Smooth muscle cell (in vitro differentiated cells): ENCODE data around the gene TRIM27. TPM values are rescaled to one million over a fixed set of nuclear protein-coding genes. Genes with fewer than 3 reads are reported as not detected.
"Not testable (repeated sequence)": the region's sequence is repeated elsewhere in the genome, so short reads cannot be mapped to it uniquely, and the experiment has no call there.

Experiments
- DNase-seq: peaks from one replicate; lab custom pipeline; 2025; ENCODE audit not compliant: unreplicated experiment; lab: John Stamatoyannopoulos, UW
- H2AFZ ChIP-seq: fragments of 200-600 bp; sonication (generic); 2 replicates; pipeline ENCODE4 v1.6.0; 2016; ENCODE audit warnings: antibody characterized with exemption, low read depth, mild to moderate bottlenecking
- H3F3A ChIP-seq: fragments of 200-600 bp; sonication (generic); 2 replicates; pipeline ENCODE4 v1.6.0; 2017; ENCODE audit warnings: antibody characterized with exemption, low read depth
- H3K27ac ChIP-seq: fragments of 200-600 bp; sonication (generic); 2 replicates; pipeline ENCODE4 v1.5.1; 2016; ENCODE audit warnings: low read depth, mild to moderate bottlenecking
- H3K27me3 ChIP-seq: fragments of 200-600 bp; sonication (generic); 2 replicates; pipeline ENCODE4 v1.6.1; 2016; ENCODE audit warnings: low read depth, mild to moderate bottlenecking
- H3K36me3 ChIP-seq: fragments of 200-600 bp; sonication (generic); 2 replicates; pipeline ENCODE4 v1.5.1; 2016; ENCODE audit warnings: low read depth
- H3K4me1 ChIP-seq: fragments of 200-600 bp; sonication (generic); 2 replicates; pipeline ENCODE4 v1.5.1; 2016; ENCODE audit warnings: low read depth
- H3K4me2 ChIP-seq: fragments of 200-600 bp; sonication (generic); 2 replicates; pipeline ENCODE4 v1.6.0; 2016; ENCODE audit warnings: mild to moderate bottlenecking
- H3K4me3 ChIP-seq: fragments of 200-600 bp; sonication (generic); 2 replicates; pipeline ENCODE4 v1.5.1; 2016; ENCODE audit warnings: mild to moderate bottlenecking
- H3K79me2 ChIP-seq: fragments of 200-600 bp; sonication (generic); 2 replicates; pipeline ENCODE4 v1.6.0; 2016; ENCODE audit warnings: low read depth, mild to moderate bottlenecking
- H3K9ac ChIP-seq: fragments of 200-600 bp; sonication (generic); 2 replicates; pipeline ENCODE4 v1.6.0; 2016; ENCODE audit warnings: low read depth
- H3K9me3 ChIP-seq: fragments of 200-600 bp; sonication (generic); replicated peaks from 2 replicates; pipeline ENCODE4 v1.5.1; 2016; ENCODE audit warnings: low read depth
- H4K20me1 ChIP-seq: fragments of 200-600 bp; sonication (generic); 2 replicates; pipeline ENCODE4 v1.6.0; 2016; ENCODE audit warnings: low read depth
- WGBS: methylation state at CpG from one replicate; pipeline ENCODE4 v1.1.7; 2016; ENCODE audit warnings: low lambda C conversion rate; 5-methylcytosine and 5-hydroxymethylcytosine counted together
- polyA plus RNA-seq: library from polyadenylated mRNA; unstranded; fragments of >200 nt; fragmentation: Nextera tagmentation; extraction: Ambion mirVana; gene quantifications from 2 replicates; pipeline ENCODE4 v1.2.1, GENCODE V29; 2016
- total RNA-seq: library from RNA; depleted of rRNA; stranded (reverse); fragments of >200 nt; gene quantifications from 2 replicates; pipeline ENCODE4 v1.2.3, GENCODE V29; 2014
- TF ChIP-seq, protein P1 (sequence below): fragments of 200-600 bp; sonication (generic); IDR thresholded peaks from 2 replicates; pipeline ENCODE4 v1.5.1; 2017; ENCODE audit warnings: borderline replicate concordance, mild to moderate bottlenecking, antibody characterized with exemption; ENCODE audit not compliant: insufficient read depth, poor library complexity, severe bottlenecking

TRIM27 gene
- total and polyA plus RNA-seq, 2 experiments from 2014 or later: 62.0 to 63.8 TPM

DNA sequence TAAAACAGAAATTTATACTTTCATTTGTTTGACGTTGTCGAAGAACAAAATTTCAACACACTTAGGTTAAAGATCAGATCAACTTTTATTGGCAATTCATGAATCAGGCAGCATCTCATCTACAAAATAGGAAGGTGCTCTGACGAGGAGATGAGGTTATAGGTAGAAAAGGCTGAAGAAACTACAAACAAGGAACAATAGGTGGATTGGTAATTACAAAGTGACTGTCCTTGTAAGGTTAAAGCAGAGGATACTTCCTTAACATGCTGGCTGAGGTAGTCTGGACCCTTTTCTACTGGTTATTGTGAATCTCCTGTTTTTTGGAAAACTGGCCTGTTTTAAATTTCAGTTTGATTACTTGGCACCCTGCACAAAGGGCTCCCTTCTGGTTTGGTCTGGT lies 32.5 kb upstream of the TRIM27 start:
- WGBS: 91% methylated on average over 3 of the region's 3 CpGs
- DNase-seq: no peak
- Histone ChIP-seq H3K27me3 (no peaks in the 10 kb centered on the region), H2AFZ (no peak overlapping the region), H3K36me3 (no peaks in the 10 kb centered on the region), H3K4me3 (no peak overlapping the region), H3K79me2 (no peaks in the 10 kb centered on the region), H3K9ac (no peak overlapping the region), H3K27ac (no peak overlapping the region), H3K4me1 (no peaks in the 10 kb centered on the region), H4K20me1 (no peaks in the 10 kb centered on the region), H3F3A (peaks cover 5% of the 10 kb centered on the region), H3K9me3 (no peaks in the 10 kb centered on the region), H3K4me2 (no peak overlapping the region)
- TF ChIP-seq, protein P1, sequence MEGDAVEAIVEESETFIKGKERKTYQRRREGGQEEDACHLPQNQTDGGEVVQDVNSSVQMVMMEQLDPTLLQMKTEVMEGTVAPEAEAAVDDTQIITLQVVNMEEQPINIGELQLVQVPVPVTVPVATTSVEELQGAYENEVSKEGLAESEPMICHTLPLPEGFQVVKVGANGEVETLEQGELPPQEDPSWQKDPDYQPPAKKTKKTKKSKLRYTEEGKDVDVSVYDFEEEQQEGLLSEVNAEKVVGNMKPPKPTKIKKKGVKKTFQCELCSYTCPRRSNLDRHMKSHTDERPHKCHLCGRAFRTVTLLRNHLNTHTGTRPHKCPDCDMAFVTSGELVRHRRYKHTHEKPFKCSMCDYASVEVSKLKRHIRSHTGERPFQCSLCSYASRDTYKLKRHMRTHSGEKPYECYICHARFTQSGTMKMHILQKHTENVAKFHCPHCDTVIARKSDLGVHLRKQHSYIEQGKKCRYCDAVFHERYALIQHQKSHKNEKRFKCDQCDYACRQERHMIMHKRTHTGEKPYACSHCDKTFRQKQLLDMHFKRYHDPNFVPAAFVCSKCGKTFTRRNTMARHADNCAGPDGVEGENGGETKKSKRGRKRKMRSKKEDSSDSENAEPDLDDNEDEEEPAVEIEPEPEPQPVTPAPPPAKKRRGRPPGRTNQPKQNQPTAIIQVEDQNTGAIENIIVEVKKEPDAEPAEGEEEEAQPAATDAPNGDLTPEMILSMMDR: no peak

DNA sequence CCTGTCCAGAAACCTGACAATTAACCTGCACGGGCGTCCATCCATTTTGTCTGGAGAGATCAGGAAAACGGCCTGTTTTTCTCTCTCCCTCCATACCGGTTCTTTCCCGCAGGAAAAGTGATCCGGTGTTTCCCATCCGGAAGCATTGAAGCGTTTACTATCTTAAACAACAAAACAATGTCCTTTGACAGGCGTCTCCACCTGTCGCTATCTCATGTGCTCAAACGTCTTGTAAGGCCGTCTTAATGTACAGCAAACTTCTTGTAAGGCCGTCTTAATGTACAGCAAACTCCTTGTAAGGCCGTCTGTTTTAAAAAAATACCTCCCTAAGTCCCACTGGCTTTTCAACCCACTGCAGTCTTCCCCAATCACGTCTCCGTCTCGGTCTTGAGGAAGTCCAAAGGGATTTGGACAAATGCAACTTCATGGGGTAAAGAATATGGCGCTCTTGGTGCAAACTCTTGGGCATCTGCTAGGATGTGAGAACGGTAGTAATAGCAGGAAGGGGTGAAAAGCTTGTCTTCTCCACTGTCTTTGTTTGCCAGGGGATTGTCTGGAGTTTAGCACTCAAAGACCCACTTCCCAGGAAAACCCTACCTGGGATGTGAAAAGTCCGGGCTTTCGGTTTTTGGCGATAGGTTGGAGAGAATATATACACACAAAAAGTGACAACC lies 29.9 kb upstream of the TRIM27 start:
- H3K27me3 ChIP-seq: no peaks in the 10 kb centered on the region
- no peaks in the 10 kb centered on the region for H3K36me3 ChIP-seq
- no peaks in the 10 kb centered on the region for H3K79me2 ChIP-seq
- H3K9ac ChIP-seq: peak overlapping the region; percentile 44
- no peak for DNase-seq
- no peaks in the 10 kb centered on the region for H4K20me1 ChIP-seq
- WGBS: 9% methylated on average over 22 of the region's 22 CpGs
- H3K4me1 ChIP-seq: no peaks in the 10 kb centered on the region
- H3K4me3 ChIP-seq: peak overlapping the region; percentile 79
- H3F3A ChIP-seq: peaks cover 5% of the 10 kb centered on the region
- TF ChIP-seq, protein P1: no peak
- no peaks in the 10 kb centered on the region for H3K9me3 ChIP-seq
- peak overlapping the region; percentile 96 for H3K4me2 ChIP-seq
- no peak overlapping the region for H3K27ac ChIP-seq
- H2AFZ ChIP-seq: peak overlapping the region; percentile 100

DNA sequence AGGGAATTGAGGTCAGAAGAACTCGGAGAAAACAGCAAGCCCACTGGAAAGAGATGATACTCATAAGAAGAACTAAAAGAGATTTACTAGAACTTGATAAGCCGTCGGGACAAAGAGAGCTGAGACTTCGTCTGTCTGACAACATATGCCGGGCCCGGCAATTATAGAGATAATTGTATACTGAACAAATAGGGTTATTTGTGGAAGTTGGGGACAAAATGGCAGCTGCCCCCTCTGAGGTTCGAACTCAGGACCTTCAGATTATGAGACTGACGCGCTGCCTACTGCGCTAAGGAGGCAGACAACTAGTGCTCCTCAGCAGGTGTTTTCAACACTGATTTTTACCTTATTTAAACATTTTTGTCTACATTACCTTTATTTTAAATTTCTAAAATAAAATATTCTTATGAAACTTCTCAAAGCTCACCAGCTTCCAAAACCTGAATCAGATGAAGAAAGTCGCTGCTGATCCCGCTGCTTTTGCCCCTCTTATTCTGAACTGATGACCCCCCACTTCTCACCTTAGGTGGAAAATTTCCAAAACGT lies 29.3 kb upstream of the TRIM27 start:
- Histone ChIP-seq H3K9ac (peak overlapping the region; percentile 44), H3K4me1 (no peaks in the 10 kb centered on the region), H3K27ac (no peak overlapping the region), H2AFZ (peak overlapping the region; percentile 100), H3K36me3 (no peaks in the 10 kb centered on the region), H3K79me2 (no peaks in the 10 kb centered on the region), H3F3A (peaks cover 5% of the 10 kb centered on the region), H3K4me2 (peak overlapping the region; percentile 96), H4K20me1 (no peaks in the 10 kb centered on the region), H3K9me3 (no peaks in the 10 kb centered on the region), H3K4me3 (peak overlapping the region; percentile 79), H3K27me3 (no peaks in the 10 kb centered on the region)
- TF ChIP-seq, protein P1: no peak
- WGBS: 10% methylated on average over 13 of the region's 13 CpGs
- no peak for DNase-seq

DNA sequence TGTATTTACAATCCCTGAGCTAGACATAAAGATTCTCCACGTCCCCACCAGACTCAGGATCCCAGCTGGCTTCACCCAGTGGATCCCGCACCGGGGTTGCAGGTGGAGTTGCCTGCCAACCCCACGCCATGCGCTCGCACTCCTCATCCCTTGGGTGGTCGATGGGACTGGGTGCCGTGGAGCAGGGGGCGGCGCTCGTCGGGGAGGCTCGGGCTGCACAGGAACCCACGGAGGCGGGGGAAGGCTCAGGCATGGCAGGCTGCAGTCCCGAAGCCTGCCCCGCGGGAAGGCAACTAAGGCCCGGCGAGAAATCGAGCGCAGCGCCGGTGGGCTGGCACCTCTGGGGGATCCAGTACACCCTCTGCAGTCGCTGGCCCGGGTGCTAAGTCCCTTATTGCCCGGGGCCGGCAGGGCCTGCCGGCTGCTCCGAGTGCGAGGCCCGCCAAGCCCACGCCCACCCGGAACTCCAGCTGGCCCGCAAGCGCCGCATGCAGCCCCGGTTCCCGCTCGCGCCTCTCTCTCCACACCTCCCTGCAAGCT lies 25.9 kb upstream of the TRIM27 start:
- not testable (repeated sequence) for H3K4me3 ChIP-seq, H4K20me1 ChIP-seq, H3K4me1 ChIP-seq, H3K9ac ChIP-seq, H3F3A ChIP-seq, H3K79me2 ChIP-seq, H3K27ac ChIP-seq, H3K4me2 ChIP-seq, H3K27me3 ChIP-seq, H3K9me3 ChIP-seq, H2AFZ ChIP-seq, H3K36me3 ChIP-seq, DNase-seq
- 95% methylated on average over 33 of the region's 41 CpGs for WGBS
